HepG2 (cell line): Measurements from ENCODE around the gene SOX4. TPM values are rescaled to one million over a fixed set of nuclear protein-coding genes. Genes with fewer than 3 reads are reported as not detected.

Source experiments
- CBX2 ChIP-seq, 2 experiments: fragments of 200-600 bp in 1 of 2; sonication (generic); formaldehyde crosslinking in 1 of 2; IDR thresholded peaks; 2 replicates each; pipeline versions ENCODE4 v1.7.0 to v1.8.1; 2018 to 2022; ENCODE audit warnings: low read depth in 2 of 2, low read length in 1 of 2, mild to moderate bottlenecking in 1 of 2, missing genetic modification reagents in 1 of 2
- KAT2B ChIP-seq: fragments of 150-350 bp; IDR thresholded peaks from 2 replicates; pipeline ENCODE4 v1.6.1; 2014; ENCODE audit warnings: low read depth, low read length, borderline replicate concordance
- MTA3 ChIP-seq: sonication (generic); formaldehyde crosslinking; IDR thresholded peaks from 2 replicates; pipeline ENCODE4 v1.4.0; 2020; ENCODE audit warnings: missing genetic modification reagents
- STAG1 ChIP-seq: sonication (generic); formaldehyde crosslinking; IDR thresholded peaks from 2 replicates; pipeline ENCODE4 v1.4.0; 2020; ENCODE audit warnings: missing genetic modification reagents
- WIZ ChIP-seq: sonication (generic); formaldehyde crosslinking; IDR thresholded peaks from 2 replicates; pipeline ENCODE4 v1.5.1; 2020; ENCODE audit warnings: mild to moderate bottlenecking, missing genetic modification reagents
- ZBTB10 ChIP-seq: sonication (generic); formaldehyde crosslinking; IDR thresholded peaks from 2 replicates; pipeline ENCODE4 v1.4.0; 2020; ENCODE audit warnings: missing genetic modification reagents, borderline replicate concordance
- ZFP36 ChIP-seq: fragments of 150-350 bp; IDR thresholded peaks from 2 replicates; pipeline ENCODE4 v1.6.1; 2018; ENCODE audit warnings: borderline replicate concordance, low read length, low read depth; ENCODE audit not compliant: partially characterized antibody
- ZMAT3 ChIP-seq: sonication (generic); formaldehyde crosslinking; conservative IDR thresholded peaks from 2 replicates; pipeline ENCODE4 v1.7.0; 2021; ENCODE audit warnings: missing genetic modification reagents
- ZNF550 ChIP-seq: sonication (generic); formaldehyde crosslinking; IDR thresholded peaks from 2 replicates; pipeline ENCODE4 v1.4.0; 2020; ENCODE audit warnings: mild to moderate bottlenecking, missing genetic modification reagents, borderline replicate concordance
- ZNF558 ChIP-seq: sonication (generic); formaldehyde crosslinking; IDR thresholded peaks from 2 replicates; pipeline ENCODE4 v1.9.0; 2022; ENCODE audit warnings: mild to moderate bottlenecking, missing genetic modification reagents, borderline replicate concordance
- ZNF644 ChIP-seq: IDR thresholded peaks from 2 replicates; pipeline ENCODE4 v1.6.1; 2016; ENCODE audit warnings: low read depth
- ZSCAN12 ChIP-seq: sonication (generic); formaldehyde crosslinking; IDR thresholded peaks from 2 replicates; pipeline ENCODE4 v1.9.0; 2021; ENCODE audit warnings: mild to moderate bottlenecking, missing genetic modification reagents
- ZSCAN5A ChIP-seq: sonication (generic); formaldehyde crosslinking; IDR thresholded peaks from 2 replicates; pipeline ENCODE4 v1.8.0; 2022; ENCODE audit warnings: mild to moderate bottlenecking, missing genetic modification reagents, borderline replicate concordance
- polyA plus RNA-seq, 8 experiments: library from polyadenylated mRNA; depleted of rRNA in 3 of 8; stranded (reverse) in 7 of 8; unstranded in 1 of 8; fragments of >200 nt; fragmentation: Illumina TruSeq in 4 of 8; extraction: Trizol in 4 of 8; gene quantifications; 2 replicates each; pipeline versions ENCODE4 v1.2.1 to v1.2.3, GENCODE V29; 2011 to 2016; ENCODE audit warnings: low read depth in 4 of 8, missing spikeins in 1 of 8, mixed read lengths in 1 of 8; ENCODE audit not compliant: insufficient read depth in 1 of 8
- total RNA-seq, 5 experiments: library from RNA; depleted of rRNA; stranded (reverse); fragments of >200 nt; fragmentation: Illumina TruSeq; extraction: Trizol; gene quantifications; 2 replicates each; pipeline ENCODE4 v1.2.3, GENCODE V29; 2016; ENCODE audit warnings: low read depth in 1 of 5
- TF ChIP-seq, protein P1 (sequence below): sonication (generic); formaldehyde crosslinking; IDR thresholded peaks from 2 replicates; pipeline ENCODE4 v1.4.0; 2020; ENCODE audit warnings: mild to moderate bottlenecking, missing genetic modification reagents
- TF ChIP-seq, protein P2 (sequence below), 2 experiments: sonication (generic) in 1 of 2; formaldehyde crosslinking in 1 of 2; IDR thresholded peaks; 2 replicates each; pipeline versions ENCODE4 v1.4.0 to v1.6.1; 2016 to 2020; ENCODE audit warnings: borderline replicate concordance in 1 of 2, low read depth in 1 of 2, mild to moderate bottlenecking in 1 of 2, missing genetic modification reagents in 1 of 2
- TF ChIP-seq, protein P3 (sequence below): sonication (generic); formaldehyde crosslinking; IDR thresholded peaks from 2 replicates; pipeline ENCODE4 v1.5.0; 2020; ENCODE audit warnings: mild to moderate bottlenecking, missing genetic modification reagents

Gene SOX4
- total and polyA plus RNA-seq, 2 of the 13 experiments (the other 11 are each of a cell fraction or from before 2014, with no cell fraction given), result 2.6 to 3.4 TPM

- TF ChIP-seq ZBTB10 (no peak), ZNF550 (CRISPR knock-in tag) (no peak), ZNF558 (CRISPR knock-in tag) (no peak), ZSCAN12 (CRISPR knock-in tag) (no peak), ZFP36 (no peak), MTA3 (CRISPR knock-in tag) (no peak), ZNF644 (CRISPR knock-in tag) (0 out of 2 replicates have a peak, but pooled peaks have one; percentile 4), STAG1 (CRISPR knock-in tag) (no peak; the same call in 1 of the 2 replicates), ZMAT3 (no peak), WIZ (0 out of 2 replicates have a peak, but pooled peaks have one; percentile 27), ZSCAN5A (0 out of 2 replicates have a peak, but pooled peaks have one; percentile 40), CBX2 (IDR thresholded peaks at IDR 0.05; ENCODE audit: low read depth, low read length) (peak; percentile 65; the same call in 1 of the 2 replicates), CBX2 (CRISPR knock-in tag; IDR thresholded peaks at IDR 0.05; ENCODE audit: low read depth) (no peak), KAT2B (no peak)
- TF ChIP-seq, protein P1, sequence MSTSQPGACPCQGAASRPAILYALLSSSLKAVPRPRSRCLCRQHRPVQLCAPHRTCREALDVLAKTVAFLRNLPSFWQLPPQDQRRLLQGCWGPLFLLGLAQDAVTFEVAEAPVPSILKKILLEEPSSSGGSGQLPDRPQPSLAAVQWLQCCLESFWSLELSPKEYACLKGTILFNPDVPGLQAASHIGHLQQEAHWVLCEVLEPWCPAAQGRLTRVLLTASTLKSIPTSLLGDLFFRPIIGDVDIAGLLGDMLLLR (CRISPR knock-in tag), result no peak
- TF ChIP-seq, protein P2, sequence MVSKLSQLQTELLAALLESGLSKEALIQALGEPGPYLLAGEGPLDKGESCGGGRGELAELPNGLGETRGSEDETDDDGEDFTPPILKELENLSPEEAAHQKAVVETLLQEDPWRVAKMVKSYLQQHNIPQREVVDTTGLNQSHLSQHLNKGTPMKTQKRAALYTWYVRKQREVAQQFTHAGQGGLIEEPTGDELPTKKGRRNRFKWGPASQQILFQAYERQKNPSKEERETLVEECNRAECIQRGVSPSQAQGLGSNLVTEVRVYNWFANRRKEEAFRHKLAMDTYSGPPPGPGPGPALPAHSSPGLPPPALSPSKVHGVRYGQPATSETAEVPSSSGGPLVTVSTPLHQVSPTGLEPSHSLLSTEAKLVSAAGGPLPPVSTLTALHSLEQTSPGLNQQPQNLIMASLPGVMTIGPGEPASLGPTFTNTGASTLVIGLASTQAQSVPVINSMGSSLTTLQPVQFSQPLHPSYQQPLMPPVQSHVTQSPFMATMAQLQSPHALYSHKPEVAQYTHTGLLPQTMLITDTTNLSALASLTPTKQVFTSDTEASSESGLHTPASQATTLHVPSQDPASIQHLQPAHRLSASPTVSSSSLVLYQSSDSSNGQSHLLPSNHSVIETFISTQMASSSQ (IDR thresholded peaks at IDR 0.05; ENCODE audit: low read depth), result no peak
- TF ChIP-seq, protein P2 (CRISPR knock-in tag; IDR thresholded peaks at IDR 0.05; ENCODE audit: borderline replicate concordance), result 0 out of 2 replicates have a peak, but pooled peaks have one; percentile 10
- TF ChIP-seq, protein P3, sequence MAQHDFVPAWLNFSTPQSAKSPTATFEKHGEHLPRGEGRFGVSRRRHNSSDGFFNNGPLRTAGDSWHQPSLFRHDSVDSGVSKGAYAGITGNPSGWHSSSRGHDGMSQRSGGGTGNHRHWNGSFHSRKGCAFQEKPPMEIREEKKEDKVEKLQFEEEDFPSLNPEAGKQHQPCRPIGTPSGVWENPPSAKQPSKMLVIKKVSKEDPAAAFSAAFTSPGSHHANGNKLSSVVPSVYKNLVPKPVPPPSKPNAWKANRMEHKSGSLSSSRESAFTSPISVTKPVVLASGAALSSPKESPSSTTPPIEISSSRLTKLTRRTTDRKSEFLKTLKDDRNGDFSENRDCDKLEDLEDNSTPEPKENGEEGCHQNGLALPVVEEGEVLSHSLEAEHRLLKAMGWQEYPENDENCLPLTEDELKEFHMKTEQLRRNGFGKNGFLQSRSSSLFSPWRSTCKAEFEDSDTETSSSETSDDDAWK (CRISPR knock-in tag), result no peak
These were observed 420 bp downstream of the SOX4 start (continued) for GRCh38 chr6:21593927-21594415.
